Cardiac fibroblast (primary cell): ENCODE data around the gene COL5A1.

ENCODE experiments used
- DNase-seq, 2 donors: peaks; one replicate each; pipeline versions ENCODE4 v3.0.0 to v3.0.0-alpha.2; 2010; ENCODE audit warnings: low read depth in 2 of 2
- H3K4me3 ChIP-seq, 2 donors: replicated peaks in 1 of 2; 1 replicate in 1 of 2; 2 replicates in 1 of 2; pipeline ENCODE4 v1.5.1; 2011; ENCODE audit warnings: low read depth in 2 of 2, low read length in 2 of 2, mild to moderate bottlenecking in 2 of 2, moderate library complexity in 1 of 2
- CTCF ChIP-seq: IDR thresholded peaks from one replicate; pipeline ENCODE4 v1.5.1; 2011; ENCODE audit warnings: low read depth, mild to moderate bottlenecking, low read length, inconsistent platforms

COL5A1 gene

GRCh38 chr9:134870746-134871662, 229.4 kb downstream of the COL5A1 start:
- DNase-seq: no peak
- no peak overlapping the region for H3K4me3 ChIP-seq
- no peak for TF ChIP-seq CTCF

DNA sequence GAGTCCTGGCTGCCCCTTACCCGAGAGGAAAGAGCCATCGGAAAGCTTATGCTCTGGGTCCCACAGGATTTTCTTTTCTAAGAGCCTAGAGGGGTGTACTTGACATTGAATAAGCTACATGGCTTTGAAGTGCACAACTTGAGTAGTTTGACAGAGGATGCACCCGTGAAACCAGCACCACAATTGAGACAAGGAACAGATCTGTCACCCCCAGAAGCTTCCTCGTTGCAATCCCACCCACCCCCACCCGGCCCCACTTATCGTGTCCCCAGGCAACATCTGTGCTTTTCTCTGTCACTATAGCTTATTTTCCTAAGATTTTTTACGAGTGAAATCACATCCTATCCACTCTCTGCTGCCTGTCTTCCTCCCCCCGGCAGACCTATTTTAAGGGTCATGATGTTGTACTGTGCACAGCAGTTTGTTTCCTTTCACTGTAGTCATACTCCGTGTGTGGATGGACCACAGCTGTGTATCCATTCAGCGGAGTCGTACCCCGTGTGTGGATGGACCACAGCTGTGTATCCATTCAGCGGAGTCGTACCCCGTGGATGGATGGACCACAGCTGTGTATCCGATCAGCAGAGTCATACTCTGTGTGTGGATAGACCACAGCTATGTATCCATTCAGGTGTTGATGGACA, 230.2 kb downstream of the COL5A1 start:
- DNase-seq: no peak
- no peak overlapping the region for H3K4me3 ChIP-seq
- TF ChIP-seq CTCF: no peak

DNA sequence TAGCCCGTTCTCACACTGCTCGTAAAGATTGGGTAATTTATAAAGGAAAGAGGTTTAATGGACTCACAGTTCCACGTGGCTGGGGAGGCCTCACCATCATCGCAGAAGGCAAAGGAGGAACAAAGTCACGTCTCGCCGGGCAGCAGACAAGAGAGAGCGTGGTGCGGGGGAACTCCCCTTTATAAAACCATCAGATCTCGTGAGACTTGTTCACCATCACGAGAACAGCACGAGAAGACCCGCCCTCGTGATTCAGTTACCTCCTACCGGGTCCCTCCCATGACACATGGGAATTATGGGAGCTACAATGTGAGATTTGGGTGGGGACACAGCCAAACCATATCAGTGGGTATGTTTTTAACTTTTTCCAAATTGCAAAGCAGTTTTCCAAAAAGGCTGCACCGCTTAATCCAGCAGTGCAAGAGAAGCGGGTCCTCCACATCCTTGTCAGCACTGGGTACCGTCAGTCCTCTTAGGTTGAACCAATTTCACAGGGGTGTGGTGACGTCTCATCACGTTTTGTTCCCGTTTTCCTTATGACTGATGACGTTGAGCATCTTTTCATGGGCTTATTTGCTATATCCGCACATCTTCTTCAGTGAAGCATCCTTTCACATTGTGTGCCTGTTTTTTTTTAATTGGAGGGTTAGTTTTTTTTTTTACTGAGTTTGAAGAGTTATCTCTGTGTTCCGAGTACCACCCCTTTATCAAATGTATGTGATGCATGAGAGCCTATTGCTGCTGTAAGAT, 231.1 kb downstream of the COL5A1 start:
- no peak overlapping the region for H3K4me3 ChIP-seq
- DNase-seq: no peak
- TF ChIP-seq CTCF: no peak

DNA sequence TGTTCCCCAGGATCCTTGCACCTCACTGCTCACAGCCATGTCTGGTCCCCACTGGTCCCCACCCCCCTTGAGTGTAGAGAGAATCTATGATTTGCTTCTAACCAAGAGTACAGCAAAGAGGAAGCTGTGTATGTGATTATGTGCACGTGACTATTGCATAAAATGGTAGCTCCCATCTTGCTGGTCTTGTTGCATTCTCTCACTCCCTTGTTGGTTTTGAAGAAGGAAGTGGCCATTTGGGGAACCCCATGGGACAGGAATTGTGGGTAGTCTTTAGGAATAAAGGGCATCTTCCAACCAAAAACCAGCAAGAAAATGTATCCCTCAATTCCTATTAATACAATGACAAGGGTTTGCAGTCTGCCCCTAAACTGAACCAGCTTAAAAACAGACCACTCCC, 233.8 kb downstream of the COL5A1 start:
- DNase-seq: no peak
- TF ChIP-seq CTCF: no peak
- H3K4me3 ChIP-seq: no peak overlapping the region

DNA sequence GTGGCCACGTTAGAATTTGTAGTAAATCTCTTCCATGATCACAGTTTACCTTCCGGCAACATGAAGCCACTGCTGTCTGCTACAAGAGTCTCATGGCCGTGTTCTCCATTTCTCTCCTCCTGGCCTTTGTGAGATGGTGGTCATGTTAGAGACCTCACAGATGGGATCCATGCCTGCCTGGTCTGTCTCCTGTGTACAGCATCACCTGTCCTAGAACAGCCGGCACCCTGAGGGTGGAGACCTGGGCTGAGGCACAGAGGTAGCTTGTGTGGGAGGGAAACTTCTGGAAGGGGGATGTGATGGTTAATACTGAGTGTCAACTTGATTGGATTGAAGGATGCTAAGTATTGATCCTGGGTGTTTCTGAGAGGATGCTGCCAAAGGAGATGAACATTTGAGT, 235.9 kb downstream of the COL5A1 start:
- TF ChIP-seq CTCF: no peak
- H3K4me3 ChIP-seq: no peak overlapping the region
- no peak for DNase-seq

GRCh38 chr9:134879664-134880483, 238.3 kb downstream of the COL5A1 start:
- H3K4me3 ChIP-seq: no peak overlapping the region
- TF ChIP-seq CTCF: no peak
- no peak for DNase-seq
